ENCODE data around the gene COG6. TPM values are rescaled to one million over a fixed set of nuclear protein-coding genes. Genes with fewer than 3 reads are reported as not detected.

COG6 gene
- total and polyA plus RNA-seq, 2 of the 8 experiments (the other 6 are each of a cell fraction or from before 2014, with no cell fraction given): 8.8 to 22.3 TPM

- Histone ChIP-seq H4K5ac (ENCODE audit: insufficient read length, low read depth, low read length) (no peak overlapping the region), H2BK12ac (ENCODE audit: low read depth, low read length) (no peak overlapping the region), H3K79me2 (ENCODE audit: control insufficient read depth in 1 of 2, insufficient read depth in 2 of 2, low read length in 2 of 2) (no peaks in the 10 kb centered on the region), H3K27me3 (replicated peaks in 1 of 4; ENCODE audit: control insufficient read depth in 3 of 4, extremely low read depth in 1 of 4, insufficient read depth in 3 of 4, low read length in 3 of 4) (no peaks in the 10 kb centered on the region), H4K20me1 (replicated peaks in 1 of 2; ENCODE audit: control insufficient read depth in 1 of 2, insufficient read depth in 2 of 2, low read length in 2 of 2) (no peaks in the 10 kb centered on the region), H3K9me3 (ENCODE audit: insufficient read depth in 2 of 2, low read depth in 1 of 2, low read length in 1 of 2) (no peaks in the 10 kb centered on the region), H2BK120ac (replicated peaks; ENCODE audit: low read depth, low read length) (no peak overlapping the region), H3K18ac (ENCODE audit: extremely low read depth, low read length) (no peak overlapping the region), H4K91ac (replicated peaks; ENCODE audit: insufficient read length, low read length) (no peak overlapping the region), H3K23ac (ENCODE audit: insufficient read length) (no peak overlapping the region), H3K4ac (replicated peaks; ENCODE audit: insufficient read length, low read depth, low read length) (no peak overlapping the region), H3K56ac (replicated peaks; ENCODE audit: insufficient read length, low read depth, low read length) (no peak overlapping the region), H3K79me1 (ENCODE audit: low read depth, low read length) (no peaks in the 10 kb centered on the region), H3K27ac (ENCODE audit: low read depth, low read length) (no peak overlapping the region), H3K23me2 (ENCODE audit: low read depth, low read length) (no peaks in the 10 kb centered on the region), H2BK5ac (ENCODE audit: low read depth, low read length) (no peak overlapping the region), H3K14ac (ENCODE audit: insufficient read length) (no peak overlapping the region), H2BK20ac (ENCODE audit: low read length) (no peak overlapping the region), H2AFZ (ENCODE audit: low read length) (no peak overlapping the region), H4K8ac (ENCODE audit: extremely low read depth, insufficient read depth, low read length) (no peak overlapping the region), H2BK15ac (ENCODE audit: low read length) (no peak overlapping the region), H3K36me3 (ENCODE audit: control insufficient read depth in 2 of 4, insufficient read depth in 4 of 4, low read length in 3 of 4) (no peaks in the 10 kb centered on the region), H3K9ac (replicated peaks in 1 of 4; ENCODE audit: extremely low read depth in 1 of 4, low read depth in 3 of 4, low read length in 3 of 4) (no peak overlapping the region), H3K4me3 (ENCODE audit: extremely low read depth in 1 of 4, insufficient read depth in 2 of 4, low read depth in 3 of 4, low read length in 4 of 4) (no peak overlapping the region), H3K4me1 (replicated peaks in 1 of 4; ENCODE audit: control insufficient read depth in 3 of 4, insufficient read depth in 4 of 4, low read length in 3 of 4) (no peaks in the 10 kb centered on the region), H3K4me2 (ENCODE audit: insufficient read depth in 1 of 2, low read depth in 2 of 2, low read length in 2 of 2) (no peak overlapping the region), H2AK5ac (ENCODE audit: low read depth, low read length) (no peak overlapping the region)
- ChIA-PET POLR2A (ENCODE audit: partially characterized antibody) (no interaction called here), CTCF (ENCODE audit: partially characterized antibody) (no interaction called here)
- WGBS, 2 experiments (ENCODE audit: extremely low coverage in 1 of 2, insufficient coverage in 1 of 2, insufficient read length in 1 of 2, insufficient replicate concordance in 2 of 2, low coverage in 1 of 2, low lambda C conversion rate in 2 of 2, missing lambda C conversion rate in 1 of 2): 98% methylated on average over 3 of the region's 3 CpGs; no CpG with 5 or more reads in 1 of the 2 experiments
- FAIRE-seq (no peak), DNase-seq (ENCODE audit: low read depth in 1 of 2, low spot score in 2 of 2) (no peak)
- TF ChIP-seq SIRT6 (IDR thresholded peaks at IDR 0.05; ENCODE audit: low read length) (no peak), POLR2AphosphoS5 (IDR thresholded peaks at IDR 0.05; ENCODE audit: low read depth, low read length) (no peak), POU5F1 (IDR thresholded peaks at IDR 0.05; ENCODE audit: low read depth, low read length) (no peak), E2F6 (IDR thresholded peaks at IDR 0.05) (no peak), RBBP5 (IDR thresholded peaks at IDR 0.05; ENCODE audit: borderline replicate concordance, low read depth, low read length) (no peak), SRF (IDR thresholded peaks at IDR 0.05; ENCODE audit: low read depth, low read length) (no peak), USF2 (IDR thresholded peaks at IDR 0.05; ENCODE audit: low read length) (no peak), MAFK (IDR thresholded peaks at IDR 0.05; ENCODE audit: low read depth, low read length) (no peak), YY1 (IDR thresholded peaks at IDR 0.05; ENCODE audit: low read depth, low read length) (no peak), POLR2A (IDR thresholded peaks at IDR 0.05; ENCODE audit: control extremely low read depth in 1 of 2, low read depth in 2 of 2, low read length in 2 of 2) (no peak), NANOG (IDR thresholded peaks at IDR 0.05; ENCODE audit: insufficient read depth, low read depth, low read length, poor library complexity, severe bottlenecking) (no peak)
Observed at GRCh38 chr13:39740761-39741160, 85.3 kb downstream of the COG6 start.
